Muscle of back (tissue), 11 donors: ENCODE data around the gene PUS1. TPM values are rescaled to one million over a fixed set of nuclear protein-coding genes. Genes with fewer than 3 reads are reported as not detected.
"Not testable (repeated sequence)": the region's sequence is repeated elsewhere in the genome, so short reads cannot be mapped to it uniquely, and the experiment has no call there.

Experiments
- DNase-seq, 3 donors: peaks; one replicate each; pipeline versions ENCODE4 v3.0.0 to v3.0.0-alpha.2; 2013
- polyA plus RNA-seq, 10 donors: library from polyadenylated mRNA; unstranded; fragments of 120-200 nt; gene quantifications; one replicate each; pipeline ENCODE4 v1.2.1, GENCODE V29; 2013; ENCODE audit not compliant: insufficient read length in 10 of 10

The PUS1 gene
- polyA plus RNA-seq, 10 donors = 7.1 to 14.1 (median 11.7) TPM

GRCh38 chr12:131930510-131930909, 1.4 kb downstream of the PUS1 start:
- DNase-seq = no peak

- no peak for DNase-seq
Observed at GRCh38 chr12:131933387-131933786, 4.3 kb downstream of the PUS1 start.

- DNase-seq = no peak
Observed at GRCh38 chr12:131934535-131934934, 5.5 kb downstream of the PUS1 start.

- DNase-seq = no peak
Observed at GRCh38 chr12:131938082-131938481, 9.0 kb downstream of the PUS1 start.

GRCh38 chr12:131939007-131939406, 9.9 kb downstream of the PUS1 start:
- no peak for DNase-seq

- no peak for DNase-seq
Observed at GRCh38 chr12:131940141-131940547, 11.1 kb downstream of the PUS1 start.

GRCh38 chr12:131941116-131941986, 12.3 kb downstream of the PUS1 start:
- DNase-seq = no peak

- DNase-seq = no peak
Observed at GRCh38 chr12:131941987-131942341, 12.9 kb downstream of the PUS1 start.

GRCh38 chr12:131942671-131943070, 13.6 kb downstream of the PUS1 start:
- DNase-seq = no peak

- no peak for DNase-seq
Observed at GRCh38 chr12:131943389-131943788, 14.3 kb downstream of the PUS1 start.

GRCh38 chr12:131943876-131944275, 14.8 kb downstream of the PUS1 start:
- no peak for DNase-seq

- DNase-seq = no peak
Observed at GRCh38 chr12:131944601-131945251, 15.7 kb downstream of the PUS1 start.

- DNase-seq = no peak
Observed at GRCh38 chr12:131946757-131947156, 17.7 kb downstream of the PUS1 start.

GRCh38 chr12:131947482-131948027, 18.5 kb downstream of the PUS1 start:
- no peak for DNase-seq

- no peak for DNase-seq
Observed at GRCh38 chr12:131948166-131948712, 19.2 kb downstream of the PUS1 start.

- DNase-seq = not testable (repeated sequence)
Observed at GRCh38 chr12:131948713-131949430, 19.8 kb downstream of the PUS1 start.

- peak; percentile 93 to 97 (median 96) for DNase-seq
Observed at GRCh38 chr12:131949431-131950181, 20.5 kb downstream of the PUS1 start, which contains the start of gene EP400. Gene EP400 (plus strand): TSS chr12:131949942. CDS start chr12:131960620, 10,678 bp downstream.

- peak in 1 of 3 donors; percentile 28 for DNase-seq
Observed at GRCh38 chr12:131950182-131950913, 21.3 kb downstream of the PUS1 start.

- DNase-seq = not testable (repeated sequence)
Observed at GRCh38 chr12:131953810-131954209, 24.7 kb downstream of the PUS1 start.

- DNase-seq = not testable (repeated sequence)
Observed at GRCh38 chr12:131954460-131954859, 25.4 kb downstream of the PUS1 start.
